Islet precursor cell (in vitro differentiated cells): Measurements from ENCODE around the gene RELA.

ENCODE experiments used
- DNase-seq: peaks from one replicate; pipeline ENCODE4 v3.0.0-alpha.2; 2018

The RELA gene

GRCh38 chr11:65629579-65629978, 33.1 kb downstream of the RELA start:
- no peak for DNase-seq

- DNase-seq: no peak
Measured at GRCh38 chr11:65627202-65627601, 35.5 kb downstream of the RELA start.

GRCh38 chr11:65625628-65626342, 36.9 kb downstream of the RELA start:
- peak; percentile 70 for DNase-seq

GRCh38 chr11:65624931-65625627, 37.6 kb downstream of the RELA start:
- no peak for DNase-seq

GRCh38 chr11:65623852-65624616, 38.7 kb downstream of the RELA start:
- no peak for DNase-seq

- no peak for DNase-seq
Measured at GRCh38 chr11:65623177-65623576, 39.5 kb downstream of the RELA start.

GRCh38 chr11:65622011-65622410, 40.7 kb downstream of the RELA start:
- no peak for DNase-seq

GRCh38 chr11:65621460-65621859, 41.3 kb downstream of the RELA start:
- DNase-seq: no peak

- DNase-seq: no peak
Measured at GRCh38 chr11:65620666-65621065, 42.0 kb downstream of the RELA start.

- no peak for DNase-seq
Measured at GRCh38 chr11:65619281-65619928, 43.3 kb downstream of the RELA start.

GRCh38 chr11:65618763-65619162, 44.0 kb downstream of the RELA start:
- no peak for DNase-seq

GRCh38 chr11:65617990-65618751, 44.5 kb downstream of the RELA start:
- no peak for DNase-seq

- DNase-seq: no peak
Measured at GRCh38 chr11:65617136-65617850, 45.4 kb downstream of the RELA start.

- no peak for DNase-seq
Measured at GRCh38 chr11:65616575-65617001, 46.1 kb downstream of the RELA start.

GRCh38 chr11:65615950-65616574, 46.7 kb downstream of the RELA start:
- DNase-seq: peak; percentile 74

GRCh38 chr11:65615229-65615949, 47.3 kb downstream of the RELA start, which contains the start of gene PCNX3:
TSS of gene PCNX3 (plus strand) at chr11:65615776. CDS start at chr11:65616312, 536 bp downstream.
- peak; percentile 100 for DNase-seq

- no peak for DNase-seq
Measured at GRCh38 chr11:65613091-65613928, 49.4 kb downstream of the RELA start.

GRCh38 chr11:65612691-65613090, 50.0 kb downstream of the RELA start:
- DNase-seq: no peak
